IMR-90 (cell line): ENCODE data around the gene C10orf95. TPM values are rescaled to one million over a fixed set of nuclear protein-coding genes. Genes with fewer than 3 reads are reported as not detected.

ENCODE experiments used
- ATAC-seq: fragments of 200-7000 bp; cut with Tn5 transposase; 2 replicates; pipeline ENCODE4 v1.9.1; 2020; ENCODE audit warnings: low read depth, mild to moderate bottlenecking, moderate library complexity
- BruUV-seq: library from RNA; stranded (reverse); fragments of 400-500 nt; replicated peaks from 2 replicates; lab custom pipeline; 2021; lab: Mats Ljungman, UMichigan
- CTCF ChIA-PET: fragments of 300-600 bp; formaldehyde crosslinking; extraction: SDS; loops from one replicate; lab custom pipeline; 2021; ENCODE audit warnings: antibody characterized with exemption; lab: Yijun Ruan, JAX
- POLR2A ChIA-PET: fragments of 300-600 bp; sonication (Branson Sonifier 250); formaldehyde crosslinking; loops from one replicate; lab custom pipeline; 2022; ENCODE audit warnings: antibody characterized with exemption; ENCODE audit not compliant: unreplicated experiment; lab: Charles Lee
- DNase-seq: peaks from one replicate; pipeline ENCODE4 v3.0.0; 2013
- H2AFZ ChIP-seq: replicated peaks from 2 replicates; pipeline ENCODE3; 2013; ENCODE audit warnings: low read length, mild to moderate bottlenecking; ENCODE audit not compliant: poor library complexity
- H2AK5ac ChIP-seq: 2 replicates; pipeline ENCODE4 v1.6.1; 2013; ENCODE audit warnings: low read depth, low read length, inconsistent platforms
- H2AK9ac ChIP-seq: replicated peaks from 2 replicates; pipeline ENCODE3; 2013; ENCODE audit warnings: mild to moderate bottlenecking, low read depth, low read length, moderate library complexity; ENCODE audit not compliant: poor library complexity
- H2BK120ac ChIP-seq: 2 replicates; pipeline ENCODE4 v1.6.1; 2013; ENCODE audit warnings: low read depth, low read length, inconsistent platforms
- H2BK15ac ChIP-seq: 3 replicates; pipeline ENCODE4 v1.6.1; 2013; ENCODE audit warnings: low read depth, low read length, inconsistent platforms
- H2BK20ac ChIP-seq: 2 replicates; pipeline ENCODE4 v1.6.1; 2013; ENCODE audit warnings: low read depth, mild to moderate bottlenecking, inconsistent platforms, low read length, moderate library complexity
- H2BK5ac ChIP-seq: 2 replicates; pipeline ENCODE4 v1.6.1; 2013; ENCODE audit warnings: mild to moderate bottlenecking, low read depth, low read length, inconsistent platforms; ENCODE audit not compliant: poor library complexity, severe bottlenecking
- H3K14ac ChIP-seq: replicated peaks from 2 replicates; pipeline ENCODE4 v1.6.1; 2013; ENCODE audit warnings: low read depth, low read length, inconsistent platforms
- H3K18ac ChIP-seq: 2 replicates; pipeline ENCODE4 v1.6.1; 2013; ENCODE audit warnings: low read depth, low read length, control low read depth
- H3K23ac ChIP-seq: 2 replicates; pipeline ENCODE4 v1.6.1; 2013; ENCODE audit warnings: low read depth, low read length, inconsistent platforms
- H3K27ac ChIP-seq: 2 replicates; pipeline ENCODE4 v1.5.1; 2013; ENCODE audit warnings: mild to moderate bottlenecking, control low read depth, low read length; ENCODE audit not compliant: insufficient read depth
- H3K27me3 ChIP-seq: 2 replicates; pipeline ENCODE4 v1.6.1; 2013; ENCODE audit warnings: low read length; ENCODE audit not compliant: control insufficient read depth, insufficient read depth
- H3K36me3 ChIP-seq: 2 replicates; pipeline ENCODE4 v1.6.1; 2013; ENCODE audit warnings: low read length, mixed read lengths; ENCODE audit not compliant: control insufficient read depth, insufficient read depth
- H3K4ac ChIP-seq: 2 replicates; pipeline ENCODE4 v1.6.1; 2013; ENCODE audit warnings: low read depth, low read length, inconsistent platforms
- H3K4me1 ChIP-seq: 2 replicates; pipeline ENCODE4 v1.6.1; 2013; ENCODE audit warnings: low read length, mixed read lengths; ENCODE audit not compliant: control insufficient read depth, insufficient read depth
- H3K4me2 ChIP-seq: 2 replicates; pipeline ENCODE4 v1.6.1; 2013; ENCODE audit warnings: low read depth, mild to moderate bottlenecking, control low read depth, low read length, moderate library complexity
- H3K4me3 ChIP-seq: 2 replicates; pipeline ENCODE4 v1.5.1; 2013; ENCODE audit warnings: low read depth, mild to moderate bottlenecking, control low read depth, low read length, moderate library complexity; ENCODE audit not compliant: insufficient read depth
- H3K56ac ChIP-seq: 2 replicates; pipeline ENCODE4 v1.6.1; 2013; ENCODE audit warnings: low read length, inconsistent platforms; ENCODE audit not compliant: insufficient read depth; ENCODE audit errors: extremely low read depth
- H3K79me1 ChIP-seq, 2 experiments: 2 replicates each; pipeline ENCODE4 v1.6.1; 2013; ENCODE audit warnings: low read length in 2 of 2, inconsistent platforms in 1 of 2, low read depth in 1 of 2
- H3K9ac ChIP-seq: 2 replicates; pipeline ENCODE4 v1.6.1; 2013; ENCODE audit warnings: low read depth, low read length, control low read depth
- H3K9me1 ChIP-seq: 2 replicates; pipeline ENCODE4 v1.6.1; 2013; ENCODE audit warnings: low read length, inconsistent platforms; ENCODE audit not compliant: insufficient read depth
- H3K9me3 ChIP-seq: 2 replicates; pipeline ENCODE4 v1.6.1; 2013; ENCODE audit warnings: low read length; ENCODE audit not compliant: control insufficient read depth, insufficient read depth
- H4K20me1 ChIP-seq: 2 replicates; pipeline ENCODE4 v1.6.1; 2013; ENCODE audit warnings: low read length, inconsistent platforms; ENCODE audit not compliant: insufficient read depth
- H4K5ac ChIP-seq: 2 replicates; pipeline ENCODE4 v1.6.1; 2013; ENCODE audit warnings: mild to moderate bottlenecking, low read depth, low read length, control low read depth
- H4K8ac ChIP-seq, 2 experiments: 2 replicates each; pipeline ENCODE4 v1.6.1; 2013; ENCODE audit warnings: low read depth in 2 of 2, low read length in 2 of 2, control low read depth in 1 of 2, inconsistent platforms in 1 of 2
- H4K91ac ChIP-seq: 2 replicates; pipeline ENCODE4 v1.6.1; 2013; ENCODE audit warnings: low read depth, low read length, inconsistent platforms; ENCODE audit not compliant: insufficient read depth
- CEBPB ChIP-seq: IDR thresholded peaks from 2 replicates; pipeline ENCODE4 v1.6.1; 2012; ENCODE audit warnings: low read depth, low read length, improper control_type of control experiment
- CHD1 ChIP-seq: IDR thresholded peaks from 2 replicates; pipeline ENCODE4 v1.6.1; 2012; ENCODE audit warnings: low read depth, low read length, improper control_type of control experiment
- FOS ChIP-seq: fragments of 150-350 bp; IDR thresholded peaks from 2 replicates; pipeline ENCODE4 v1.6.1; 2016; ENCODE audit warnings: low read depth, low read length
- MXI1 ChIP-seq: IDR thresholded peaks from 2 replicates; pipeline ENCODE4 v1.6.1; 2012; ENCODE audit warnings: low read depth, mild to moderate bottlenecking, low read length, moderate library complexity, borderline replicate concordance
- USF2 ChIP-seq: fragments of 150-350 bp; IDR thresholded peaks from 2 replicates; pipeline ENCODE4 v1.6.1; 2017; ENCODE audit warnings: mild to moderate bottlenecking, antibody characterized with exemption, low read length, low read depth
- WGBS, 2 experiments: methylation state at CpG; one replicate each; pipeline versions ENCODE4 v1.1.5 to v1.1.7; 2013; ENCODE audit warnings: missing lambda C conversion rate in 2 of 2; ENCODE audit not compliant: insufficient read length in 1 of 2; ENCODE audit errors: extremely low coverage in 2 of 2; 5-methylcytosine and 5-hydroxymethylcytosine counted together
- dilution Hi-C: fragments of 300-500 bp; cut with HindIII; formaldehyde crosslinking; loops from one replicate; pipeline ENCODE4 v1.14.3; 2018; ENCODE audit warnings: low sequenced_read_pairs; ENCODE audit not compliant: unreplicated experiment
- in situ Hi-C: fragments of 300-500 bp; cut with MboI; formaldehyde crosslinking; loops from 3 replicates; pipeline ENCODE4 v1.14.3; 2019; ENCODE audit warnings: low sequenced_read_pairs, inconsistent platforms, mixed read lengths
- intact Hi-C: fragments of 100-400 bp; cut with micrococcal nuclease; formaldehyde crosslinking; loops from 2 replicates; pipeline ENCODE4 v1.10.0; 2022
- polyA plus RNA-seq, 3 experiments: library from polyadenylated mRNA; depleted of rRNA; stranded (reverse); fragments of >200 nt; gene quantifications; 2 replicates each; pipeline ENCODE4 v1.2.3, GENCODE V29; 2012; ENCODE audit warnings: low replicate concordance in 1 of 3
- total RNA-seq: library from RNA; depleted of rRNA; stranded (reverse); fragments of >200 nt; gene quantifications from 2 replicates; pipeline ENCODE4 v1.2.3, GENCODE V29; 2012

The C10orf95 gene
- total and polyA plus RNA-seq, 2 of the 4 experiments (the other 2 are of a cell fraction): not detected

DNA sequence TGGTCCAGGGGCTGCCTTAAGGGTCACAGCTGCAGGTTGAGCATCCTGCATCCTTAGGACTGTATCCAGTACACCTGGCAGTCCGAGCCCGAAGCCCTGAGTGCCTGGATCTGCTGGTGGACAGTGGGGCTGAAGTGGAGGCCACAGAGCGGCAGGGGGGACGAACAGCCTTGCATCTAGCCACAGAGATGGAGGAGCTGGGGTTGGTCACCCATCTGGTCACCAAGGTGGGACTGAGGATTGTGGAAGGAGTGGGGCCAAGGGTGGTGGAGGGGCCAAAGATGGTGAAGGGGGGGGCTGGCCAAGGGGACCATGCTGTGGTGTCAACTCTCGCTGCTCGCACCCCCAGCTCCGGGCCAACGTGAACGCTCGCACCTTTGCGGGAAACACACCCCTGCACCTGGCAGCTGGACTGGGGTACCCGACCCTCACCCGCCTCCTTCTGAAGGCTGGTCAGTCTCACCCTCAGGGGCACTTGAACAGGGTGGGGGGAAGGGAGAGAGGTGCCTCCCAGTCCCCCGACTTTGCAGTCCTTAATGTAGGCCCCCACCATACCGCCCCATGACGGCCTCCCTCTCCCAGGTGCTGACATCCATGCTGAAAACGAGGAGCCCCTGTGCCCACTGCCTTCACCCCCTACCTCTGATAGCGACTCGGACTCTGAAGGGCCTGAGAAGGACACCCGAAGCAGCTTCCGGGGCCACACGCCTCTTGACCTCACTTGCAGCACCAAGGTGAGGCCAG is 50.6 kb downstream of the C10orf95 start:
- no peaks in the 10 kb centered on the region for H3K9me3 ChIP-seq
- peaks cover 26 to 29% of the 10 kb centered on the region in 2 experiments for H3K79me1 ChIP-seq
- no peak overlapping the region for H4K91ac ChIP-seq
- no peak overlapping the region for H2BK5ac ChIP-seq
- H4K5ac ChIP-seq: no peak overlapping the region
- 0 out of 2 replicates have a peak overlapping the region, but pooled peaks have one; percentile 5 for H2AK5ac ChIP-seq
- no peak for TF ChIP-seq FOS
- no peak for TF ChIP-seq CHD1
- TF ChIP-seq CEBPB: no peak
- TF ChIP-seq USF2: no peak
- TF ChIP-seq MXI1: no peak
- H3K18ac ChIP-seq: no peak overlapping the region
- WGBS, 2 experiments: 98% methylated on average over 5 of the region's 22 CpGs; no CpG with 5 or more reads in 1 of the 2 experiments
- H3K36me3 ChIP-seq: peaks cover 26% of the 10 kb centered on the region
- H3K14ac ChIP-seq: no peak overlapping the region
- ATAC-seq (no peak), DNase-seq (no peak)
- CTCF ChIA-PET: interaction anchor here (1.5 kb wide), 1 partner anchor 87 kb away, joined by 3 read pairs; no protein-coding TSS in a partner anchor
- no peak overlapping the region for H3K9ac ChIP-seq
- POLR2A ChIA-PET: no interaction called here
- peaks cover 6% of the 10 kb centered on the region; the same call in 1 of the 2 replicates for H3K9me1 ChIP-seq
- H2AFZ ChIP-seq: no peak overlapping the region
- H4K20me1 ChIP-seq: peaks cover 6% of the 10 kb centered on the region
- no peak overlapping the region for H4K8ac ChIP-seq
- in situ Hi-C loops: no loop called here
- no peak overlapping the region for H2BK15ac ChIP-seq
- no peak overlapping the region for H3K23ac ChIP-seq
- no peak overlapping the region for H2BK120ac ChIP-seq
- H2BK20ac ChIP-seq: no peak overlapping the region
- H3K4me1 ChIP-seq: peaks cover 15% of the 10 kb centered on the region
- intact Hi-C loops: no loop called here
- dilution Hi-C loops: no loop called here
- no peak overlapping the region for H3K56ac ChIP-seq
- H2AK9ac ChIP-seq: peak overlapping the region; percentile 55
- no peak overlapping the region for H3K4me2 ChIP-seq
- no peak overlapping the region for H3K27ac ChIP-seq
- no peak overlapping the region for H3K4me3 ChIP-seq
- H3K4ac ChIP-seq: no peak overlapping the region
- H3K27me3 ChIP-seq: no peaks in the 10 kb centered on the region
- BruUV-seq: no TSS peak
